ENCODE measurements around the gene NUDT8. TPM values are rescaled to one million over a fixed set of nuclear protein-coding genes. Genes with fewer than 3 reads are reported as not detected.

The NUDT8 gene
- total and polyA plus RNA-seq, 9 of the 15 experiments (the other 6 are each of a cell fraction or from before 2014, with no cell fraction given): 0.23 to 27.8 (median 5.0) TPM

- TF ChIP-seq, protein P1, sequence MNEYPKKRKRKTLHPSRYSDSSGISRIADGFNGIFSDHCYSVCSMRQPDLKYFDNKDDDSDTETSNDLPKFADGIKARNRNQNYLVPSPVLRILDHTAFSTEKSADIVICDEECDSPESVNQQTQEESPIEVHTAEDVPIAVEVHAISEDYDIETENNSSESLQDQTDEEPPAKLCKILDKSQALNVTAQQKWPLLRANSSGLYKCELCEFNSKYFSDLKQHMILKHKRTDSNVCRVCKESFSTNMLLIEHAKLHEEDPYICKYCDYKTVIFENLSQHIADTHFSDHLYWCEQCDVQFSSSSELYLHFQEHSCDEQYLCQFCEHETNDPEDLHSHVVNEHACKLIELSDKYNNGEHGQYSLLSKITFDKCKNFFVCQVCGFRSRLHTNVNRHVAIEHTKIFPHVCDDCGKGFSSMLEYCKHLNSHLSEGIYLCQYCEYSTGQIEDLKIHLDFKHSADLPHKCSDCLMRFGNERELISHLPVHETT (CRISPR knock-in tag; conservative IDR thresholded peaks at IDR 0.05 in 1 of 2, IDR thresholded peaks at IDR 0.05 in 1 of 2): peak in 1 of 2 experiments; percentile 37; a peak in 1 of 4 replicates
- peak; percentile 72 for TF ChIP-seq ETV5 (CRISPR knock-in tag; IDR thresholded peaks at IDR 0.05; ENCODE audit: low read depth)
- no peak for TF ChIP-seq ZFP91 (CRISPR knock-in tag; IDR thresholded peaks at IDR 0.05)
- TF ChIP-seq GATA2 (CRISPR knock-in tag; IDR thresholded peaks at IDR 0.05): peak; percentile 54; the same call in 1 of the 2 replicates
- no peak for TF ChIP-seq BDP1 (IDR thresholded peaks at IDR 0.05; ENCODE audit: insufficient read depth, insufficient read length)
- TF ChIP-seq SMARCE1 (IDR thresholded peaks at IDR 0.05): 0 out of 2 replicates have a peak, but pooled peaks have one; percentile 46
- TF ChIP-seq TCFL5 (CRISPR knock-in tag; conservative IDR thresholded peaks at IDR 0.05): no peak
- TF ChIP-seq TAF15 (IDR thresholded peaks at IDR 0.05; ENCODE audit: low read depth, low read length): no peak
- peak; percentile 26; the same call in 1 of the 2 replicates for TF ChIP-seq CTBP1 (IDR thresholded peaks at IDR 0.05; ENCODE audit: borderline replicate concordance)
- TF ChIP-seq FOXA3 (CRISPR knock-in tag; conservative IDR thresholded peaks at IDR 0.05 in 1 of 2, IDR thresholded peaks at IDR 0.05 in 1 of 2): no peak
- TF ChIP-seq PTTG1 (tag; IDR thresholded peaks at IDR 0.05; ENCODE audit: low read depth): no peak
- no peak for TF ChIP-seq HMG20A (CRISPR knock-in tag; conservative IDR thresholded peaks at IDR 0.05)
- TF ChIP-seq CSDE1 (IDR thresholded peaks at IDR 0.05): no peak
- TF ChIP-seq ATF7 (IDR thresholded peaks at IDR 0.05): peak; percentile 34; the same call in 1 of the 2 replicates
- peak in 1 of 2 experiments; percentile 50; a peak in 1 of 4 replicates for TF ChIP-seq TBL1XR1 (IDR thresholded peaks at IDR 0.05; ENCODE audit: low read length in 2 of 2)
- no peak for TF ChIP-seq ZNF445 (CRISPR knock-in tag; IDR thresholded peaks at IDR 0.05; ENCODE audit: low read depth)
- TF ChIP-seq, protein P2, sequence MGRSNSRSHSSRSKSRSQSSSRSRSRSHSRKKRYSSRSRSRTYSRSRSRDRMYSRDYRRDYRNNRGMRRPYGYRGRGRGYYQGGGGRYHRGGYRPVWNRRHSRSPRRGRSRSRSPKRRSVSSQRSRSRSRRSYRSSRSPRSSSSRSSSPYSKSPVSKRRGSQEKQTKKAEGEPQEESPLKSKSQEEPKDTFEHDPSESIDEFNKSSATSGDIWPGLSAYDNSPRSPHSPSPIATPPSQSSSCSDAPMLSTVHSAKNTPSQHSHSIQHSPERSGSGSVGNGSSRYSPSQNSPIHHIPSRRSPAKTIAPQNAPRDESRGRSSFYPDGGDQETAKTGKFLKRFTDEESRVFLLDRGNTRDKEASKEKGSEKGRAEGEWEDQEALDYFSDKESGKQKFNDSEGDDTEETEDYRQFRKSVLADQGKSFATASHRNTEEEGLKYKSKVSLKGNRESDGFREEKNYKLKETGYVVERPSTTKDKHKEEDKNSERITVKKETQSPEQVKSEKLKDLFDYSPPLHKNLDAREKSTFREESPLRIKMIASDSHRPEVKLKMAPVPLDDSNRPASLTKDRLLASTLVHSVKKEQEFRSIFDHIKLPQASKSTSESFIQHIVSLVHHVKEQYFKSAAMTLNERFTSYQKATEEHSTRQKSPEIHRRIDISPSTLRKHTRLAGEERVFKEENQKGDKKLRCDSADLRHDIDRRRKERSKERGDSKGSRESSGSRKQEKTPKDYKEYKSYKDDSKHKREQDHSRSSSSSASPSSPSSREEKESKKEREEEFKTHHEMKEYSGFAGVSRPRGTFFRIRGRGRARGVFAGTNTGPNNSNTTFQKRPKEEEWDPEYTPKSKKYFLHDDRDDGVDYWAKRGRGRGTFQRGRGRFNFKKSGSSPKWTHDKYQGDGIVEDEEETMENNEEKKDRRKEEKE (IDR thresholded peaks at IDR 0.05; ENCODE audit: borderline replicate concordance in 1 of 2, control insufficient read depth in 1 of 2, low read depth in 2 of 2, low read length in 1 of 2): 0 out of 4 replicates have a peak, but pooled peaks of 1 of the 2 experiments have one; percentile 26
- no peak for TF ChIP-seq NR2C1 (IDR thresholded peaks at IDR 0.05)
- TF ChIP-seq NR2C1 (tag; IDR thresholded peaks at IDR 0.05): 0 out of 2 replicates have a peak, but pooled peaks have one; percentile 43
- no peak for TF ChIP-seq ZNF507 (tag; conservative IDR thresholded peaks at IDR 0.05)
- no peak for TF ChIP-seq MECOM (CRISPR knock-in tag; IDR thresholded peaks at IDR 0.05)
These were observed 29.3 kb downstream of the NUDT8 start (continued) for GRCh38 chr11:67600324-67601029.

Measured in K562 (cell line).